NCI-H460 (cell line): ENCODE measurements around the gene CACNG7. TPM values are rescaled to one million over a fixed set of nuclear protein-coding genes. Genes with fewer than 3 reads are reported as not detected.

ENCODE experiments used
- DNase-seq: peaks from one replicate; pipeline ENCODE4 v3.0.0-alpha.2; 2016; ENCODE audit warnings: low read depth; ENCODE audit errors: extremely low read depth
- total RNA-seq: library from RNA; depleted of rRNA; stranded (reverse); fragments of >200 nt; shearing (Covaris generic); gene quantifications from 2 replicates; pipeline ENCODE4 v1.2.3, GENCODE V29; 2014

CACNG7 gene
- total RNA-seq, 1 experiment from 2014 or later, result not detected

- no peak for DNase-seq
These were observed 30.3 kb upstream of the CACNG7 start for GRCh38 chr19:53878776-53879139.

- DNase-seq, result peak; percentile 72
These were observed 29.7 kb upstream of the CACNG7 start for GRCh38 chr19:53879140-53880081.

- no peak for DNase-seq
These were observed 28.2 kb upstream of the CACNG7 start for GRCh38 chr19:53880711-53881481.

DNA sequence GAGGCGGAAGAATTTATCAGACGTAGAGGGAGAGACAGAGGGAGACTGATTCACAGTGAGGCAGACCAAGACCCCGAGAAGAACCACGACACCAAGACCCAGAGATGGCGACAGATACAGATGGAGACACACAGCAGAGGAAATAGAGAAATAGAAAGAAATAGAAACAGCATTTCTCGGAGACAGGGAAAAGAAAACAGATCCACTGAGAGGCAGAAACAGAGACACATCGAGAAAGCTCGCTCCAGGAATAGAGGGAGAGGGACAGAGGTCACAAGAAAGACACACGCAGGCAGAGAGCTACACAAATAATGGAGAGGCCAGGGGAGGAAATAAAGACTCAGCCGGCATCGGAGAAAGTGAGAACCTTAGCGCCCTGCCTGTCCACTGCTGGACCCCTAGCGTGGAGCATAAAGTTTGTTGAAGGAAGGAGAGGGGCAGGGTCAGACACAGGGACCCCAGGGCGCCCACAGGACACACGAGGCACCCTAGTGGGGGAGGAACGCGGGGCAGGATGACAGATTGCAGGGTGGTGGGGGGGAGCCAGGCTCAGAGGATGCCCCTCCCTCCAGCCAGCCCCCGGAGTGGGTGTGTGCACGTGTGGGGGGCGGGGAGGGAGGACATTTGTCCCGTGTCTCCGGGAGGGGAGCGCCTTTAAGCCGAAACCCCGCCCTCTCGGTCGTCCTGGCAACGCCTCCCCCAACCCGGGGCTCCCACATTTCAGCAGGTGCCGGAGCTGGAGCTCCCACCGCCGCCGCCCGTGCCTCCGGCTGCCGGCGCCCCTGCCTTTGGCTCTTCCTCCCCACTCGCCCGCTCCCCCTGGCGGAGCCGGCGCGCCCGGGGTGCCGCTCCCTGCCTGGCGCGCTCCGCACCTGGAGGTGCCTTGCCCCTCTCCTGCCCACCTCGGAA lies 27.3 kb upstream of the CACNG7 start, which contains the start of gene PRKCG:
TSS of gene PRKCG (plus strand) at position 716 of the 909 bp plus-strand sequence. CDS start 298 bp downstream, outside the sequence.
- no peak for DNase-seq

GRCh38 chr19:53882391-53883050 lies 26.6 kb upstream of the CACNG7 start:
- DNase-seq, result no peak

DNA sequence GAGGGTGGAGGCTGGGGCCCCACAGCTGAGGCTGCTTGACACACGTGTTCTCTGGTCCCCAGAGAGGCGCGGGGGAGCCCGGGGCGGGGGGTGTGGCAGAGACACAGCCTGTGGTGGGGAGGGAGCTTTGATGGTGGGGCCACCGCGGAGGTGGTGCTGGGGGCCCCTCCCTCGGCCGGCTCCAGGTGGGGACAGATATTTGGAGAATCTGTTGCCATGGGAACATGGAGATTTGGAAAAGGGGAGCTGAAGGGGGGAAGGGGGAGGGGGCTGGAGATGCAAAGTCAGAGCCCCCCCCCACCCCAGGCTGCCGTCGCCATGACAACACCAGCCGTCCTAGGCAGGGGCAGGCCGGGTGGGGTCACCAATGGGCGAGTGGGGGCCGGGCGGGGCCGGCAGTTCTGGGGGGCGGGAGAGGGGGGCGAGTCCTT lies 25.8 kb upstream of the CACNG7 start:
- no peak for DNase-seq

DNA sequence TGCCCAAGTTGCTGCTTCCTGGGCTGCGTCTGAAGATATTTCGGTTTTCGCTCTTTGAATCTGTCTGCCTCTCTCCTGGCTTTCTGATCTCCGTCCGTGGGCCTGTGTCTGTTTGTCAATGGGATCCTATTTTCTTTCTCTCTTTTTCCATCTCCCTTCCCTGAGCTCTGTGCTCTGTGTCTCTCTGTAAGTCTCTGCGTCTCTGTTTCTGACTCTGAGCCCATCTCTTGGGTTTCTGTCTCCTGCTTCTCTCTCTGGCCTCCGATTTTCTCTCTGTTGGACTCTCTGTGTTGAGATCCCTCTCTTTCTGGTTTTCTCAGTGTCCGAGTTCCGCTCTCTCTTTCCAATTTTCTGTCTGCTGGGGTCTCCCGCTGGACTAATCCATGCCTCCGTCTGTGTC lies 25.3 kb upstream of the CACNG7 start:
- DNase-seq, result no peak

DNA sequence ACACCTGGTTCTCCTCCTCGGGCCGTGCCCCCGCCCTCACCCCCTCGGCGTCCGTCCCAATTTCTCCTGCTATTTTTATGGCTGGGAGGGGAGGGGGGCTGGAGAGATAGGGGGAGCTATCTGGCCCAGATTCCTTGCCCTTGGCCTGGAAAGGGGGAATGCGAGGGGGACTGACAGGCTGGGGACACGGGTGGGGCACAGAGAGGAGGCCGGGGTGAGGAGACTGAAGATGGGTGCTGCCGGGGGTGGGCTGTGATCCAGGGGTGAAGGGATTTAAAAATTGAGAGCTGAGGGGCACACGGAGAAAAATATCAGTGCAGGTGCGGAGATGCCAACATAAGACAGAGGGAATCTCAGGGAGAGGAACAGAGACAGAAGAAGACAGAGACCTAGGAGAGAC lies 24.8 kb upstream of the CACNG7 start:
- DNase-seq, result no peak

DNA sequence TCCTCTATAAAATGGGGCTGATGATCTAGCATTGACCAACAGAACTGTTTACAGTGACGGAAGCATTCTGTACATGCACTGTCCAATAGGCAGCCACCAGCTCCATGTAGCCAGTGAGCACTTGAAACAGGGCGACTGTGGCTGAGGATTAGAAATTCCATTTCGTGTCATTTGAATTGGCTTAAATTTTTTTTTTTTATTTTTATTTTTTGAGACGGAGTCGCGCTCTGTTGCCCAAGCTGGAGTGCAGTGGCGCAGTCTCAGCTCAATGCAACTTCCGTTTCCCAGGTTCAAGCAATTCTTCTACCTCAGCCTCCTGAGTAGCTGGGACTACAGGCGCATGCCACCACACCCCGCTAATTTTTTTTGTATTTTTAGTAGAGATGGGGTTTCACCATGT lies 24.0 kb upstream of the CACNG7 start:
- no peak for DNase-seq

DNA sequence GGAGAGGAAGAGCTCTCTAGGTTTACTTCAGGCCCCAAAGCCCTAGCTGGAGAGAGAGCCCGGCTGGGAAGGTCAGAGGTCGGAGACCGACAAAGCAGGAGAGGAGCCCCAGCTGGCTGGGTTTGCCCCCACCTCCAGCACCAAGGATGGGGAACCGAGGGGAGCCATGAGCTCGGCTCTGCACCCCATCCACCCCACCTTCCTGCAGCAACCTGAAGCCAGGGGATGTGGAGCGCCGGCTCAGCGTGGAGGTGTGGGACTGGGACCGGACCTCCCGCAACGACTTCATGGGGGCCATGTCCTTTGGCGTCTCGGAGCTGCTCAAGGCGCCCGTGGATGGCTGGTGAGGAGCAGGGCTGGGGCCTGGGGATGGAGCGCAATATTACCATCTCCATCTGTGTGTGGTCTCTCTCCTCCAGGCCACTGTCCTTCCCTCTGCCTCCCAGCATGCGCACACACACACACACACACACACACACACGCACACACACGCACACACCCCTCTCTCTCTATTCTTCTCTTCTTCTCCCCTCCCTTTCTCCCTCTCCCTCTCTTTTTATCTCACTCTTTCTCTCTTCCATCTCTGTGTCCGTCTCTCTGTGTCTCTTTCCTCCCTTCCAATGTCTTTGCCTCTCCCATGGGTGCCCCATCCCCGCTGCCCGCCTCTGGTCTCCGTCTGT lies 16.6 kb upstream of the CACNG7 start:
- DNase-seq, result no peak

DNA sequence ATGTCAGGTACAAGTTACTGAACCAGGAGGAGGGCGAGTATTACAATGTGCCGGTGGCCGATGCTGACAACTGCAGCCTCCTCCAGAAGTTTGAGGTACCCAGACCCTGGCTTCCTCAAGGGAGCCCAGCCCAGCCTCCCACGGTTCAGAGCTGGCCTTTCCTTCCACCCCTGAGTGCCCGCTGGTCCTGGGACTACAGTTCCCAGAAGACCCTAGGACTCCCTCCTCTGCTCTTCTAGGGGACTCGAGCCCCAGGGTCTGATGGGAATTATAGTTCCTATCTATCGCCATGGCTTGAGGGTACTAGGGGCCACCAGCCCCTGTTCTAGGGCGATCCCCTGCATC lies 16.1 kb upstream of the CACNG7 start:
- DNase-seq, result no peak

- no peak for DNase-seq
These were observed 14.4 kb upstream of the CACNG7 start for GRCh38 chr19:53894707-53895106.

DNA sequence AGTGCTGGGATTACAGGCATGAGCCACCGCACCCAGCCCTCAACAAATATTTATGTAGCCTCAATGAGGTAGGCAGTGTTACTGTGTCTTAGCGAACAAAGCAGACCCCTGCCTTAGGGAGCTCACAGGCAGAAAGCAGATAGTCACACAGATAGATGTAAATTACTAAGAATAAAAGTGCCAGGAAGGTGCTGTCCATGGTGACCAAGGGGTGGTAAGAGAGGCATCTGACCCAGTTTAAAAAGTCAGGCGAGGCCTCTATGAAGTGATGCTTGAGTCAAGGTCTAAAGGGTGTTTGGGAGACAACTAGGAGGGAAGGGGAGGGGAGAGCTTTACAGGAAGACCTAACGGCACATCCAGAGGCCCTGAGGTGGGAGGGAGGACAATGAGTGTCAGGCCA lies 12.4 kb upstream of the CACNG7 start:
- no peak for DNase-seq

- DNase-seq, result no peak
These were observed 11.6 kb upstream of the CACNG7 start for GRCh38 chr19:53897459-53897858.

GRCh38 chr19:53898166-53898565 lies 10.9 kb upstream of the CACNG7 start:
- no peak for DNase-seq

DNA sequence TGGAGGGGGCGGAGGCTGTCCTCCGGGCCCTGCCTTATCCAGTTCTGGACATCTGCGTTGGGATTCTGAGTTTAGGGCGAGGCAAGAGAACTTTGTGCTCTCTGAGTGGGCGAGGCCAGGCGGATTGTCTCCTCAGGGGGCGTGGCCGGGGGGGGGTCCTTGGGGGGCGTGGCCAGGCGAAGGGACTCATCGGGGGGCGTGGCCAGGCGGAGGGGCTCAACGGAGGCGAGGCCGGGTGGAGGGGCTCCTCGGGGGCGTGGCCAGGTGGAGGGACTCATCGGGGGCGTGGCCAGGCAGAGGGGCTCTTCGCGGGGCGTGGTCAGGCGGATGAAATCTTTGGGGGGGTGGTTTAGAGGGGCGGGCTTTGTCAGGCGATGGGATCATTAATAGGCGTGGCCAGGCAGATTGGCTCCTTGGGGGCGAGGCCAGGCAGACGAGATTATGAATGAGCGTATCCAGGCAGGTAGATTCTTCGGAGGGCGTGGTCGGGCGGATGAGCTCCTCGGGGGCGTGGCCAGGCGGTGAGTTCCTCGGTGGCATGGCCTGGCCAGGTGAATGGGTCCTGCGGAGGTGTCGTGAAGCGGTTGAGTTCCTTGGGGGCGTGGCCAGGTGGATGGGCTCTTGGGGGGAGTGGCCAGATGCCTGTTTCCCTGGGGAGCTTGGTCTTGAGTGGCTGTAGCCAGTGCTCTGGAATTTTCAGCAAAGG lies 10.3 kb upstream of the CACNG7 start:
- no peak for DNase-seq

DNA sequence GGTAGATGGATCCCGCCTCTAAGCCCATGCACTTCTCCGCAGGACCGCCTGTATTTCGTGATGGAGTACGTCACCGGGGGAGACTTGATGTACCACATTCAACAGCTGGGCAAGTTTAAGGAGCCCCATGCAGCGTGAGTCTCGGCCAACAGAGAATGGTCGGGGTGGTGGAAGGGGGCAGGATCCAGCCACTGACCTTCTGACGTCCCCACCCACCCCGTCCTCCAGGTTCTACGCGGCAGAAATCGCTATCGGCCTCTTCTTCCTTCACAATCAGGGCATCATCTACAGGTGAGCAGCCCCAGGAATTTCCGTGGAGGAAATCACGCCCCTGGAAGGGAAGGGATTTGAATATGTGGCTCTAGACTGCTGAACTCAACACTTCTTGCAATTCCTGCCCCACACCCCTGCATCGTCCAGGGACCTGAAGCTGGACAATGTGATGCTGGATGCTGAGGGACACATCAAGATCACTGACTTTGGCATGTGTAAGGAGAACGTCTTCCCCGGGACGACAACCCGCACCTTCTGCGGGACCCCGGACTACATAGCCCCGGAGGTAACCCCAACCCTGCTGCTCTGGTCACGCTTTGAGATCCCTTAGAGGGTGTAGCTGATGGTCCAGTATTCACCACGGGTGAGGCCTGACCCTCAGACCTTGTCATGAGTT lies 8.8 kb upstream of the CACNG7 start:
- DNase-seq, result no peak

GRCh38 chr19:53903055-53903680 lies 5.9 kb upstream of the CACNG7 start:
- peak; percentile 39 for DNase-seq
